Glomerular endothelial cell (primary cell): ENCODE measurements around the gene TMEM250. TPM values are rescaled to one million over a fixed set of nuclear protein-coding genes. Genes with fewer than 3 reads are reported as not detected.

Experiments used
- total RNA-seq: library from RNA; depleted of rRNA; stranded (reverse); fragments of >200 nt; gene quantifications from 2 replicates; pipeline ENCODE4 v1.2.3, GENCODE V29; 2015

TMEM250 gene
- total RNA-seq, 1 donor from 2014 or later = 67.3 TPM

Other genes with a start within 250 kb of the TMEM250 start
- gene CAMSAP1, start 211.3 kb downstream of the TMEM250 start, total RNA-seq = 22.1 and 37.7 TPM in 2 replicates
- gene UBAC1, start 157.5 kb downstream of the TMEM250 start, total RNA-seq = 48.9 and 57.8 TPM in 2 replicates
- gene NACC2, start 23.6 kb downstream of the TMEM250 start, total RNA-seq = 34.2 and 41.5 TPM in 2 replicates
- not detected in 2 replicates for gene LHX3, start 86.3 kb upstream of the TMEM250 start, total RNA-seq
- gene QSOX2, start 126.9 kb upstream of the TMEM250 start, total RNA-seq = 12.8 and 23.7 TPM in 2 replicates
- not detected in 2 replicates for gene CCDC187, start 185.2 kb upstream of the TMEM250 start, total RNA-seq
- gene GPSM1, start 208.7 kb upstream of the TMEM250 start, total RNA-seq = 41.9 and 45.0 TPM in 2 replicates
- 33.6 and 50.4 TPM in 2 replicates for gene DNLZ, start 244.9 kb upstream of the TMEM250 start, total RNA-seq